GM23338 (cell line): ENCODE measurements around the gene SKA3. TPM values are rescaled to one million over a fixed set of nuclear protein-coding genes. Genes with fewer than 3 reads are reported as not detected.

Experiments used
- CREB1 ChIP-seq: fragments of 250-450 bp; sonication (Bioruptor Pico); IDR thresholded peaks from 2 replicates; pipeline ENCODE4 v1.5.0; 2020; ENCODE audit warnings: low read depth, mild to moderate bottlenecking, moderate library complexity
- ETS1 ChIP-seq: IDR thresholded peaks from 2 replicates; pipeline ENCODE4 v1.6.1; 2016; ENCODE audit warnings: antibody characterized with exemption
- POLR2AphosphoS5 ChIP-seq: IDR thresholded peaks from 2 replicates; pipeline ENCODE4 v1.6.1; 2016; ENCODE audit warnings: antibody characterized with exemption, low read depth
- polyA plus RNA-seq: library from polyadenylated mRNA; unstranded; fragments of >200 nt; fragmentation: Nextera tagmentation; extraction: Ambion mirVana; gene quantifications from 2 replicates; pipeline ENCODE4 v1.2.1, GENCODE V29; 2016
- small RNA-seq: library from RNA; depleted of rRNA; stranded (forward); fragments of <200 nt; gene quantifications from one replicate; pipeline ENCODE3, GENCODE V24; 2014; ENCODE audit warnings: low replicate concordance
- total RNA-seq: library from RNA; depleted of rRNA; stranded (reverse); fragments of >200 nt; shearing (Covaris generic); gene quantifications from 2 replicates; pipeline ENCODE4 v1.2.3, GENCODE V29; 2014; rRNA removed
- TF ChIP-seq, protein P1 (sequence below), 2 experiments: fragments of 200-600 bp in 1 of 2; sonication (generic) in 1 of 2; conservative IDR thresholded peaks; 2 replicates each; pipeline versions ENCODE4 v1.5.1 to v1.6.1; 2016 to 2017; ENCODE audit warnings: antibody characterized with exemption in 2 of 2, low read depth in 2 of 2, mild to moderate bottlenecking in 2 of 2, moderate library complexity in 1 of 2

Gene SKA3
- total and polyA plus RNA-seq, 2 experiments from 2014 or later = 65.9 to 179 TPM

GRCh38 chr13:21104199-21105019, 71.9 kb downstream of the SKA3 start (continued):
- TF ChIP-seq, protein P1, sequence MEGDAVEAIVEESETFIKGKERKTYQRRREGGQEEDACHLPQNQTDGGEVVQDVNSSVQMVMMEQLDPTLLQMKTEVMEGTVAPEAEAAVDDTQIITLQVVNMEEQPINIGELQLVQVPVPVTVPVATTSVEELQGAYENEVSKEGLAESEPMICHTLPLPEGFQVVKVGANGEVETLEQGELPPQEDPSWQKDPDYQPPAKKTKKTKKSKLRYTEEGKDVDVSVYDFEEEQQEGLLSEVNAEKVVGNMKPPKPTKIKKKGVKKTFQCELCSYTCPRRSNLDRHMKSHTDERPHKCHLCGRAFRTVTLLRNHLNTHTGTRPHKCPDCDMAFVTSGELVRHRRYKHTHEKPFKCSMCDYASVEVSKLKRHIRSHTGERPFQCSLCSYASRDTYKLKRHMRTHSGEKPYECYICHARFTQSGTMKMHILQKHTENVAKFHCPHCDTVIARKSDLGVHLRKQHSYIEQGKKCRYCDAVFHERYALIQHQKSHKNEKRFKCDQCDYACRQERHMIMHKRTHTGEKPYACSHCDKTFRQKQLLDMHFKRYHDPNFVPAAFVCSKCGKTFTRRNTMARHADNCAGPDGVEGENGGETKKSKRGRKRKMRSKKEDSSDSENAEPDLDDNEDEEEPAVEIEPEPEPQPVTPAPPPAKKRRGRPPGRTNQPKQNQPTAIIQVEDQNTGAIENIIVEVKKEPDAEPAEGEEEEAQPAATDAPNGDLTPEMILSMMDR (conservative IDR thresholded peaks at IDR 0.05; ENCODE audit: low read depth in 2 of 2) = no peak
- TF ChIP-seq CREB1 (CRISPR knock-in tag) (no peak), POLR2AphosphoS5 (no peak), ETS1 (no peak)

Small RNA genes within 50 kb of the gene (small RNA-seq; reads per million reads assigned to genes)
- gene AL158032.1 (not detected), gene RF00086 (1.6 reads per million, percentile 75 among the genes with 10 or more reads in this experiment), gene RF02116 (not detected)

Other genes with a start within 250 kb of the SKA3 start
- gene LATS2, start 115.0 kb downstream of the SKA3 start, total RNA-seq = 21.4 and 25.4 TPM in 2 replicates
- gene LATS2, start 115.0 kb downstream of the SKA3 start, polyA plus RNA-seq = 10.5 and 11.3 TPM in 2 replicates
- gene SAP18, start 36.4 kb downstream of the SKA3 start, total RNA-seq = 87.5 and 129 TPM in 2 replicates
- 1,174 and 1,292 TPM in 2 replicates for gene SAP18, start 36.4 kb downstream of the SKA3 start, polyA plus RNA-seq
- gene MRPL57, start 106 bp upstream of the SKA3 start, total RNA-seq = 39.5 and 41.6 TPM in 2 replicates
- gene MRPL57, start 106 bp upstream of the SKA3 start, polyA plus RNA-seq = 110 and 119 TPM in 2 replicates